ENCODE results near the gene AK8.
"Not testable (repeated sequence)": the region's sequence is repeated elsewhere in the genome, so short reads cannot be mapped to it uniquely, and the experiment has no call there.

The AK8 gene

GRCh38 chr9:132797861-132798659 is 80.0 kb downstream of the AK8 start:
- peak; percentile 60 for DNase-seq (ENCODE audit: low spot score)

- DNase-seq (ENCODE audit: low spot score), result no peak
Observed at GRCh38 chr9:132795511-132796303, 82.4 kb downstream of the AK8 start.

GRCh38 chr9:132794730-132795380 is 83.2 kb downstream of the AK8 start:
- no peak for DNase-seq (ENCODE audit: low spot score)

GRCh38 chr9:132793606-132794580 is 84.2 kb downstream of the AK8 start:
- no peak for DNase-seq (ENCODE audit: low spot score)

- DNase-seq (ENCODE audit: low spot score), result no peak
Observed at GRCh38 chr9:132792547-132792946, 85.5 kb downstream of the AK8 start.

GRCh38 chr9:132791699-132792240 is 86.3 kb downstream of the AK8 start:
- DNase-seq (ENCODE audit: low spot score), result no peak

GRCh38 chr9:132789719-132790118 is 88.4 kb downstream of the AK8 start:
- no peak for DNase-seq (ENCODE audit: low spot score)

GRCh38 chr9:132788378-132788777 is 89.7 kb downstream of the AK8 start:
- DNase-seq (ENCODE audit: low spot score), result no peak

- no peak for DNase-seq (ENCODE audit: low spot score)
Observed at GRCh38 chr9:132787748-132788159, 90.3 kb downstream of the AK8 start.

- DNase-seq (ENCODE audit: low spot score), result no peak
Observed at GRCh38 chr9:132784286-132784830, 93.7 kb downstream of the AK8 start.

GRCh38 chr9:132783006-132783405 is 95.1 kb downstream of the AK8 start:
- DNase-seq (ENCODE audit: low spot score), result no peak

GRCh38 chr9:132782037-132782436 is 96.0 kb downstream of the AK8 start:
- DNase-seq (ENCODE audit: low spot score), result no peak

- no peak for DNase-seq (ENCODE audit: low spot score)
Observed at GRCh38 chr9:132780230-132781007, 97.7 kb downstream of the AK8 start.

- DNase-seq (ENCODE audit: low spot score), result no peak
Observed at GRCh38 chr9:132776891-132777290, 101.2 kb downstream of the AK8 start.

- no peak for DNase-seq (ENCODE audit: low spot score)
Observed at GRCh38 chr9:132776268-132776667, 101.8 kb downstream of the AK8 start.

- no peak for DNase-seq (ENCODE audit: low spot score)
Observed at GRCh38 chr9:132775720-132776119, 102.4 kb downstream of the AK8 start.

- peak; percentile 76 for DNase-seq (ENCODE audit: low spot score)
Observed at GRCh38 chr9:132774886-132775285, 103.2 kb downstream of the AK8 start.

GRCh38 chr9:132773764-132774339 is 104.2 kb downstream of the AK8 start:
- no peak for DNase-seq (ENCODE audit: low spot score)

GRCh38 chr9:132773093-132773492 is 105.0 kb downstream of the AK8 start:
- no peak for DNase-seq (ENCODE audit: low spot score)

- not testable (repeated sequence) for DNase-seq (ENCODE audit: low spot score)
Observed at GRCh38 chr9:132771752-132772151, 106.3 kb downstream of the AK8 start.
